NB4 (cell line): ENCODE measurements around the gene ZNF728.

Experiments used
- CTCF ChIP-seq: IDR thresholded peaks from one replicate; pipeline ENCODE4 v1.5.1; 2012; ENCODE audit warnings: low read depth, low read length
- MAX ChIP-seq: IDR thresholded peaks from 2 replicates; pipeline ENCODE4 v1.6.1; 2011; ENCODE audit warnings: low read depth, low read length
- MYC ChIP-seq: IDR thresholded peaks from 2 replicates; pipeline ENCODE4 v1.6.1; 2011; ENCODE audit warnings: low read depth, low read length
- POLR2A ChIP-seq: IDR thresholded peaks from 2 replicates; pipeline ENCODE4 v1.6.1; 2011; ENCODE audit warnings: mild to moderate bottlenecking; ENCODE audit not compliant: insufficient read length; ENCODE audit errors: extremely low read depth

GRCh38 chr19:23015660-23016059 lies 12.7 kb upstream of the ZNF728 start:
- TF ChIP-seq CTCF (no peak), MAX (no peak), MYC (no peak), POLR2A (no peak)
